Astrocyte of the spinal cord (primary cell): ENCODE data around the gene ITGB8.

ENCODE experiments used
- DNase-seq: peaks from one replicate; pipeline ENCODE4 v3.0.0; 2011; ENCODE audit warnings: low read depth, low spot score
- H3K4me3 ChIP-seq: 2 replicates; pipeline ENCODE4 v1.5.1; 2011; ENCODE audit warnings: low read depth, mild to moderate bottlenecking, low read length, moderate library complexity
- in situ Hi-C: cut with HindIII; loops from 2 replicates; pipeline ENCODE4 v1.10.0; 2017; ENCODE audit warnings: low sequenced_read_pairs
- TF ChIP-seq, protein P1 (sequence below): IDR thresholded peaks from 2 replicates; pipeline ENCODE4 v1.5.1; 2012; ENCODE audit warnings: low read depth, mild to moderate bottlenecking, low read length, inconsistent platforms

Gene ITGB8

DNA sequence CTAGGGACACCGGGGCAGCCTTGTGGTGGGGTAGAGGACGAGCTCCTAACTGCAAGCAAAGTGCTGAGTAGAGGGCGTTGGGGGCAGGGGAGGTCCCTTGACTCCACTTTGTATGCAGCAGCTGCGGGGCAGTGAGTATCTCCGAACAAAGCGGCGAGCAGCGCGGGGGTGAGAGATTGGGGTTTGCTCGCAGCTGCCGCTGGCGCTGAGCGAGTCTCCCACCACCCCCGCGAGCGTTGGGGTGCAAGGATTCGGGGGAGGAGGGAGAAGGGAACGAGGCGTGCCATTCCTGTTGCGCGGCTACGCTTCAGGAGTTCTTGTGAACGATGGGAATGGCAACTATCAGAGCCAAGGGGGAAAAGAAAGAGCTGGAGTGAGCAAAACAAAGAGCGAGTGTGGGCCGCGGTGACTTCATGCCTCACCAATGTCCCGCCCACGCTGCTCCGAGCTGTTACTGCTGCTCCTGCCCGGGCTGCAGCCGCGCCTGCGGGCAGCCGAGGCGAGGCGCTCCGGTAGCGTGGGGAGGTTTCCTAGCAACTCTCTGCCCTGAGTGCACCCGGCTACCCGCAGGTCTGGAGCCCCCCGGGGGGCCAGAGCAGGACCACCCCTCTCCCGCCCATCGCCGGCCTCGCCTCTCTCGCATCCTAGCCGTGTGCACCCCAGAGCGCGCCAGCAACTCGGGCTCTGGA, at the start of gene ITGB8:
Gene ITGB8 (plus strand): TSS at position 662 of the 689 bp plus-strand sequence. CDS start 907 bp downstream, outside the sequence.
- DNase-seq: peak; percentile 92
- in situ Hi-C loops: no loop called here
- peak within 1 kb of the TSS; percentile 69 for H3K4me3 ChIP-seq
- TF ChIP-seq, protein P1, sequence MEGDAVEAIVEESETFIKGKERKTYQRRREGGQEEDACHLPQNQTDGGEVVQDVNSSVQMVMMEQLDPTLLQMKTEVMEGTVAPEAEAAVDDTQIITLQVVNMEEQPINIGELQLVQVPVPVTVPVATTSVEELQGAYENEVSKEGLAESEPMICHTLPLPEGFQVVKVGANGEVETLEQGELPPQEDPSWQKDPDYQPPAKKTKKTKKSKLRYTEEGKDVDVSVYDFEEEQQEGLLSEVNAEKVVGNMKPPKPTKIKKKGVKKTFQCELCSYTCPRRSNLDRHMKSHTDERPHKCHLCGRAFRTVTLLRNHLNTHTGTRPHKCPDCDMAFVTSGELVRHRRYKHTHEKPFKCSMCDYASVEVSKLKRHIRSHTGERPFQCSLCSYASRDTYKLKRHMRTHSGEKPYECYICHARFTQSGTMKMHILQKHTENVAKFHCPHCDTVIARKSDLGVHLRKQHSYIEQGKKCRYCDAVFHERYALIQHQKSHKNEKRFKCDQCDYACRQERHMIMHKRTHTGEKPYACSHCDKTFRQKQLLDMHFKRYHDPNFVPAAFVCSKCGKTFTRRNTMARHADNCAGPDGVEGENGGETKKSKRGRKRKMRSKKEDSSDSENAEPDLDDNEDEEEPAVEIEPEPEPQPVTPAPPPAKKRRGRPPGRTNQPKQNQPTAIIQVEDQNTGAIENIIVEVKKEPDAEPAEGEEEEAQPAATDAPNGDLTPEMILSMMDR: no peak

GRCh38 chr7:20282959-20283358, 47.7 kb upstream of the ITGB8 start:
- TF ChIP-seq, protein P1: no peak
- in situ Hi-C loops: no loop called here
- no peak for DNase-seq
- H3K4me3 ChIP-seq: no peak overlapping the region

GRCh38 chr7:20283385-20283784, 47.3 kb upstream of the ITGB8 start:
- TF ChIP-seq, protein P1: no peak
- no peak overlapping the region for H3K4me3 ChIP-seq
- in situ Hi-C loops: no loop called here
- DNase-seq: no peak

DNA sequence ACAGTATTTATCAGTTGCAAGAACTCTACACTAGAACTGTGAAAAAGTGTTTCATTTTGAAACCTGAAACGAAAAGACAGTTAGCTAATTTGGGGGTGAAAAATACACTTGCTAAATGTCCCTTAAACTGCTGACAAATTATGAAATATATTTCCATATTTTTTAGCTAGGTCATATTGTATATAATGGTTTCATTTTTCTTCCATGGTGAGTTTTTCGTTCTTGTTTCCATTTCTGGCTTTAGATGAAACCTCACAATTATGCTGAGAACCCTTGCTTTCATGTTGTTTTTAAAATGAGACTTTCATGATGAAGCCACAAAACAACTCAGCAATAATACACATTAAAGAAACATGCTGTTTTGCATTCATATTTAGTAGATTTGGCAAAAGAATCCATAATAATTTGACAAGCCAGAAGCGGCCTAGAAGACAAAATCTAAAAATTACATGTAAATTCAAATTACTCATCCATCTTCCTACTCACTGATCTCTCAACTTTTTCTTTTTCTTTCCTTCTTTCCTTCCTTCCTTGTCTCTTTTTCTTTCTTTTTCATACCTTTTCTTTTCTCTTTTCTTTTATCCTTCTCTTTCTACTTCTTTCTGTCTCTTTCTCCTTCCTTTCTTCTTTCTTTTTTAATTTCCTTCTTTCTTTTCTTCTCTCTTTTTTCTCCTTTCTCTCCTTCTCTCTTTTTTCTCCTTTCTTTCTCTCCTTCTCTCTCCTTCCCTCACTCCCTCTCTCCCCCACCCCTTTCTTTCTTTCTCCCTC, 46.5 kb upstream of the ITGB8 start:
- H3K4me3 ChIP-seq: no peak overlapping the region
- DNase-seq: no peak
- TF ChIP-seq, protein P1: no peak
- in situ Hi-C loops: no loop called here

DNA sequence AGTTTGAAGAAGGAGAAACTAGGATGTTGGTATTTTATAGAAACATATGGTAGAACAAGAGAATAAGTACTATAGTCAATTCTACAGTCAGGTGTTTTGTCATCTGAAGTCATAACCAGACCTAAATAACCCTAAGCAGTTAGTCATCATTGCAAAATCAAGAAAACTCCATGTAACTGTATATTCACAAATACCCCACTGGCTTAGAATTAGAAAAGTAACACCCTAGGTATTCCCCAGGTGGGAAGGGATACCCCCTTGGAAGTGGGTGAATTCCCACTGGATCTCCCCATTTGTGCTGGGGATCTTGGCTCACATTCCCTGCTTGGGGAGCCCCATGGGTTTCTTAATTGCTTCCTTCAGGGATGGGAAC, 45.9 kb upstream of the ITGB8 start:
- TF ChIP-seq, protein P1: no peak
- no peak for DNase-seq
- in situ Hi-C loops: no loop called here
- H3K4me3 ChIP-seq: no peak overlapping the region

- no peak for DNase-seq
- no peak overlapping the region for H3K4me3 ChIP-seq
- TF ChIP-seq, protein P1: no peak
- in situ Hi-C loops: no loop called here
These were observed 43.4 kb upstream of the ITGB8 start for GRCh38 chr7:20287317-20287716.
